GM23248 (cell line): ENCODE measurements around the gene ST8SIA1. TPM values are rescaled to one million over a fixed set of nuclear protein-coding genes. Genes with fewer than 3 reads are reported as not detected.

Source experiments
- DNase-seq: peaks from one replicate; pipeline ENCODE4 v3.0.0-alpha.2; 2015
- H2AFZ ChIP-seq: fragments of 200-600 bp; sonication (generic); 2 replicates; pipeline ENCODE4 v1.6.1; 2016; ENCODE audit warnings: antibody characterized with exemption
- H3F3A ChIP-seq: fragments of 200-600 bp; sonication (generic); 2 replicates; pipeline ENCODE4 v1.6.1; 2016; ENCODE audit warnings: mild to moderate bottlenecking, antibody characterized with exemption, mixed run types; ENCODE audit not compliant: insufficient read depth
- H3K27ac ChIP-seq: fragments of 200-600 bp; sonication (generic); 2 replicates; pipeline ENCODE4 v1.5.1; 2016; ENCODE audit warnings: mild to moderate bottlenecking
- H3K27me3 ChIP-seq: fragments of 200-600 bp; sonication (generic); replicated peaks from 2 replicates; pipeline ENCODE4 v1.6.1; 2016; ENCODE audit warnings: mild to moderate bottlenecking; ENCODE audit not compliant: insufficient read depth
- H3K36me3 ChIP-seq: fragments of 200-600 bp; sonication (generic); 2 replicates; pipeline ENCODE4 v1.6.1; 2016; ENCODE audit warnings: low read depth, mild to moderate bottlenecking
- H3K4me1 ChIP-seq: fragments of 200-600 bp; sonication (generic); 2 replicates; pipeline ENCODE4 v1.6.1; 2016; ENCODE audit warnings: mild to moderate bottlenecking; ENCODE audit not compliant: insufficient read depth
- H3K4me2 ChIP-seq: fragments of 200-600 bp; sonication (generic); one replicate; pipeline ENCODE4 v1.6.1; 2016; ENCODE audit warnings: mild to moderate bottlenecking; ENCODE audit not compliant: unreplicated experiment
- H3K4me3 ChIP-seq: fragments of 200-600 bp; sonication (generic); 2 replicates; pipeline ENCODE4 v1.5.1; 2016; ENCODE audit warnings: mild to moderate bottlenecking
- H3K79me2 ChIP-seq: fragments of 200-600 bp; sonication (generic); 2 replicates; pipeline ENCODE4 v1.6.1; 2016; ENCODE audit warnings: mild to moderate bottlenecking; ENCODE audit not compliant: insufficient read depth
- H3K9ac ChIP-seq: fragments of 200-600 bp; sonication (generic); 2 replicates; pipeline ENCODE4 v1.6.1; 2016; ENCODE audit warnings: mild to moderate bottlenecking
- H3K9me2 ChIP-seq: fragments of 200-600 bp; sonication (generic); 2 replicates; pipeline ENCODE4 v1.6.1; 2016; ENCODE audit warnings: mixed run types, mild to moderate bottlenecking, moderate library complexity; ENCODE audit not compliant: insufficient read depth
- H3K9me3 ChIP-seq: fragments of 200-600 bp; sonication (generic); one replicate; pipeline ENCODE4 v1.6.1; 2017; ENCODE audit warnings: low read depth
- H4K20me1 ChIP-seq: fragments of 200-600 bp; sonication (generic); 2 replicates; pipeline ENCODE4 v1.6.0; 2016; ENCODE audit not compliant: insufficient read depth
- EZH2 ChIP-seq: fragments of 200-600 bp; sonication (generic); IDR thresholded peaks from 2 replicates; pipeline ENCODE4 v1.6.1; 2018; ENCODE audit warnings: antibody characterized with exemption, mild to moderate bottlenecking; ENCODE audit not compliant: insufficient read depth, poor library complexity, severe bottlenecking
- EZH2phosphoT487 ChIP-seq: fragments of 200-600 bp; sonication (generic); IDR thresholded peaks from 2 replicates; pipeline ENCODE4 v1.6.1; 2018; ENCODE audit warnings: antibody characterized with exemption, moderate library complexity, mild to moderate bottlenecking, low read depth; ENCODE audit not compliant: insufficient read depth
- WGBS, 2 experiments: methylation state at CpG; one replicate each; pipeline ENCODE4 v1.1.6; 2015 to 2017; ENCODE audit warnings: low lambda C conversion rate in 2 of 2, low coverage in 1 of 2; ENCODE audit errors: missing lambda C conversion rate in 2 of 2; 5-methylcytosine and 5-hydroxymethylcytosine counted together
- in situ Hi-C: fragments of 300-500 bp; cut with MboI; formaldehyde crosslinking; loops from 2 replicates; pipeline ENCODE4 v1.15.0; 2020
- polyA plus RNA-seq: library from polyadenylated mRNA; unstranded; fragments of >200 nt; fragmentation: Nextera tagmentation; extraction: Ambion mirVana; gene quantifications from 2 replicates; pipeline ENCODE4 v1.2.1, GENCODE V29; 2016
- total RNA-seq: library from RNA; depleted of rRNA; stranded (reverse); fragments of >200 nt; shearing (Covaris generic); gene quantifications from 2 replicates; pipeline ENCODE4 v1.2.3, GENCODE V29; 2014

The ST8SIA1 gene
- total and polyA plus RNA-seq, 2 experiments from 2014 or later, result 0.15 TPM; not detected in 1

- Histone ChIP-seq H3K4me3 (no peak overlapping the region), H3K9me2 (no peaks in the 10 kb centered on the region), H3K36me3 (no peaks in the 10 kb centered on the region), H2AFZ (no peak overlapping the region), H3F3A (no peaks in the 10 kb centered on the region), H3K27me3 (no peaks in the 10 kb centered on the region; the same call in 1 of the 2 replicates), H3K27ac (no peak overlapping the region), H3K4me2 (no peak overlapping the region), H3K9me3 (no peaks in the 10 kb centered on the region), H4K20me1 (no peaks in the 10 kb centered on the region), H3K79me2 (no peaks in the 10 kb centered on the region), H3K4me1 (no peaks in the 10 kb centered on the region), H3K9ac (no peak overlapping the region)
- in situ Hi-C loops, result no loop called here
- WGBS, 2 experiments, result 35 to 43% methylated on average over 3 of the region's 3 CpGs
- no peak for DNase-seq
- TF ChIP-seq EZH2, result no peak
- no peak for TF ChIP-seq EZH2phosphoT487
Measured at GRCh38 chr12:22248571-22249115, 85.9 kb downstream of the ST8SIA1 start.

- no peak overlapping the region for H3K4me3 ChIP-seq
- H2AFZ ChIP-seq, result no peak overlapping the region
- no peaks in the 10 kb centered on the region; the same call in 1 of the 2 replicates for H3K27me3 ChIP-seq
- H3K4me2 ChIP-seq, result no peak overlapping the region
- H3K9ac ChIP-seq, result no peak overlapping the region
- no peaks in the 10 kb centered on the region for H3F3A ChIP-seq
- in situ Hi-C loops, result no loop called here
- no peaks in the 10 kb centered on the region for H3K36me3 ChIP-seq
- no peaks in the 10 kb centered on the region for H4K20me1 ChIP-seq
- 5 to 8% methylated on average over 6 of the region's 6 CpGs for WGBS, 2 experiments
- no peak for TF ChIP-seq EZH2
- no peak for TF ChIP-seq EZH2phosphoT487
- no peaks in the 10 kb centered on the region for H3K79me2 ChIP-seq
- DNase-seq, result no peak
- H3K4me1 ChIP-seq, result no peaks in the 10 kb centered on the region
- no peak overlapping the region for H3K27ac ChIP-seq
- H3K9me3 ChIP-seq, result no peaks in the 10 kb centered on the region
- H3K9me2 ChIP-seq, result no peaks in the 10 kb centered on the region
Measured at GRCh38 chr12:22248121-22248520, 86.4 kb downstream of the ST8SIA1 start.

GRCh38 chr12:22246217-22246846 lies 88.2 kb downstream of the ST8SIA1 start:
- in situ Hi-C loops, result no loop called here
- WGBS, 2 experiments, result 89% methylated on average over 9 of the region's 9 CpGs
- no peaks in the 10 kb centered on the region; the same call in 1 of the 2 replicates for H3K27me3 ChIP-seq

GRCh38 chr12:22242726-22243125 lies 91.8 kb downstream of the ST8SIA1 start:
- Histone ChIP-seq H3F3A (no peaks in the 10 kb centered on the region), H3K27me3 (no peaks in the 10 kb centered on the region), H3K79me2 (no peaks in the 10 kb centered on the region), H2AFZ (no peak overlapping the region), H3K27ac (no peak overlapping the region), H3K4me2 (no peak overlapping the region), H3K9me2 (no peaks in the 10 kb centered on the region), H3K4me3 (no peak overlapping the region), H4K20me1 (no peaks in the 10 kb centered on the region), H3K36me3 (no peaks in the 10 kb centered on the region), H3K9ac (no peak overlapping the region), H3K9me3 (peaks cover 3% of the 10 kb centered on the region), H3K4me1 (no peaks in the 10 kb centered on the region)
- TF ChIP-seq EZH2phosphoT487, result no peak
- no peak for TF ChIP-seq EZH2
- in situ Hi-C loops, result no loop called here
- DNase-seq, result no peak

More at GRCh38 chr12:22246217-22246846, 88.2 kb downstream of the ST8SIA1 start:
- H3K4me3 ChIP-seq, result no peak overlapping the region
- no peaks in the 10 kb centered on the region for H3K36me3 ChIP-seq
- no peak overlapping the region for H2AFZ ChIP-seq
- H4K20me1 ChIP-seq, result no peaks in the 10 kb centered on the region
- H3K9me2 ChIP-seq, result no peaks in the 10 kb centered on the region
- no peak overlapping the region for H3K27ac ChIP-seq
- TF ChIP-seq EZH2phosphoT487, result no peak
- no peak for TF ChIP-seq EZH2
- no peak overlapping the region for H3K4me2 ChIP-seq
- H3F3A ChIP-seq, result no peaks in the 10 kb centered on the region
- H3K4me1 ChIP-seq, result no peaks in the 10 kb centered on the region
- no peak for DNase-seq
- no peak overlapping the region for H3K9ac ChIP-seq
- no peaks in the 10 kb centered on the region for H3K79me2 ChIP-seq
- H3K9me3 ChIP-seq, result no peaks in the 10 kb centered on the region

GRCh38 chr12:22238211-22238610 lies 96.3 kb downstream of the ST8SIA1 start:
- no peak overlapping the region for H3K4me3 ChIP-seq
- H3K27ac ChIP-seq, result no peak overlapping the region
- no peaks in the 10 kb centered on the region for H3K9me2 ChIP-seq
- H3K27me3 ChIP-seq, result no peaks in the 10 kb centered on the region
- no peak for DNase-seq
- no peaks in the 10 kb centered on the region for H4K20me1 ChIP-seq
- H3K9ac ChIP-seq, result no peak overlapping the region
- H3K79me2 ChIP-seq, result no peaks in the 10 kb centered on the region
- H3K36me3 ChIP-seq, result no peaks in the 10 kb centered on the region
- in situ Hi-C loops, result no loop called here
- peaks cover 3% of the 10 kb centered on the region for H3K9me3 ChIP-seq
- no peak overlapping the region for H3K4me2 ChIP-seq
- WGBS, 2 experiments, result 4 to 9% methylated on average over 3 of the region's 3 CpGs
- peaks cover 9% of the 10 kb centered on the region; the same call in 1 of the 2 replicates for H3K4me1 ChIP-seq
- TF ChIP-seq EZH2, result no peak
- no peak for TF ChIP-seq EZH2phosphoT487
- H2AFZ ChIP-seq, result no peak overlapping the region
- no peaks in the 10 kb centered on the region for H3F3A ChIP-seq
